Epithelial cell of prostate (primary cell): ENCODE data around the gene ARHGAP18.

Experiments
- DNase-seq: peaks from one replicate; pipeline ENCODE4 v3.0.0-alpha.2; 2011; ENCODE audit warnings: low read depth, low spot score
- H3K27ac ChIP-seq: fragments of 450-650 bp; 2 replicates; pipeline ENCODE4 v1.5.1; 2017; ENCODE audit warnings: mild to moderate bottlenecking

The ARHGAP18 gene

GRCh38 chr6:129672881-129673631 is 36.9 kb downstream of the ARHGAP18 start:
- no peak for DNase-seq
- peak overlapping the region; percentile 89 for H3K27ac ChIP-seq

GRCh38 chr6:129672341-129672682 is 37.7 kb downstream of the ARHGAP18 start:
- peak overlapping the region; percentile 89 for H3K27ac ChIP-seq
- no peak for DNase-seq

GRCh38 chr6:129671442-129672340 is 38.3 kb downstream of the ARHGAP18 start:
- peak overlapping the region; percentile 89 for H3K27ac ChIP-seq
- DNase-seq = no peak

GRCh38 chr6:129670634-129671033 is 39.3 kb downstream of the ARHGAP18 start:
- H3K27ac ChIP-seq = no peak overlapping the region
- no peak for DNase-seq

GRCh38 chr6:129667621-129668020 is 42.4 kb downstream of the ARHGAP18 start:
- peak overlapping the region; percentile 32 for H3K27ac ChIP-seq
- no peak for DNase-seq

GRCh38 chr6:129667034-129667433 is 42.9 kb downstream of the ARHGAP18 start:
- no peak for DNase-seq
- peak overlapping the region; percentile 32 for H3K27ac ChIP-seq

GRCh38 chr6:129665555-129665954 is 44.4 kb downstream of the ARHGAP18 start:
- H3K27ac ChIP-seq = no peak overlapping the region
- DNase-seq = no peak

- DNase-seq = no peak
- no peak overlapping the region for H3K27ac ChIP-seq
These were observed 46.4 kb downstream of the ARHGAP18 start for GRCh38 chr6:129663531-129663930.

- no peak overlapping the region for H3K27ac ChIP-seq
- DNase-seq = no peak
These were observed 47.0 kb downstream of the ARHGAP18 start for GRCh38 chr6:129662980-129663431.

- no peak for DNase-seq
- no peak overlapping the region for H3K27ac ChIP-seq
These were observed 47.6 kb downstream of the ARHGAP18 start for GRCh38 chr6:129662406-129662766.

- H3K27ac ChIP-seq = no peak overlapping the region
- DNase-seq = no peak
These were observed 48.2 kb downstream of the ARHGAP18 start for GRCh38 chr6:129661536-129662405.

- H3K27ac ChIP-seq = peak overlapping the region; percentile 33
- no peak for DNase-seq
These were observed 49.7 kb downstream of the ARHGAP18 start for GRCh38 chr6:129660346-129660676.

- DNase-seq = no peak
- H3K27ac ChIP-seq = peak overlapping the region; percentile 33
These were observed 50.2 kb downstream of the ARHGAP18 start for GRCh38 chr6:129659590-129660345.

GRCh38 chr6:129659167-129659566 is 50.8 kb downstream of the ARHGAP18 start:
- DNase-seq = no peak
- H3K27ac ChIP-seq = no peak overlapping the region

GRCh38 chr6:129657483-129657882 is 52.5 kb downstream of the ARHGAP18 start:
- no peak overlapping the region for H3K27ac ChIP-seq

GRCh38 chr6:129655334-129655733 is 54.6 kb downstream of the ARHGAP18 start:
- H3K27ac ChIP-seq = no peak overlapping the region
- no peak for DNase-seq

More at GRCh38 chr6:129657483-129657882, 52.5 kb downstream of the ARHGAP18 start:
- DNase-seq = no peak

GRCh38 chr6:129653746-129654145 is 56.2 kb downstream of the ARHGAP18 start:
- H3K27ac ChIP-seq = no peak overlapping the region
- DNase-seq = no peak

GRCh38 chr6:129653229-129653628 is 56.7 kb downstream of the ARHGAP18 start:
- DNase-seq = no peak
- H3K27ac ChIP-seq = no peak overlapping the region

GRCh38 chr6:129651291-129651691 is 58.7 kb downstream of the ARHGAP18 start:
- no peak for DNase-seq
- H3K27ac ChIP-seq = no peak overlapping the region
